IMR-90 (cell line): ENCODE results near the gene TMEM120A. TPM values are rescaled to one million over a fixed set of nuclear protein-coding genes. Genes with fewer than 3 reads are reported as not detected.

Experiments
- ATAC-seq: fragments of 200-7000 bp; cut with Tn5 transposase; 2 replicates; pipeline ENCODE4 v1.9.1; 2020; ENCODE audit warnings: low read depth, mild to moderate bottlenecking, moderate library complexity
- BruUV-seq: library from RNA; stranded (reverse); fragments of 400-500 nt; replicated peaks from 2 replicates; lab custom pipeline; 2021; lab: Mats Ljungman, UMichigan
- CTCF ChIA-PET: fragments of 300-600 bp; formaldehyde crosslinking; extraction: SDS; loops from one replicate; lab custom pipeline; 2021; ENCODE audit warnings: antibody characterized with exemption; lab: Yijun Ruan, JAX
- POLR2A ChIA-PET: fragments of 300-600 bp; sonication (Branson Sonifier 250); formaldehyde crosslinking; loops from one replicate; lab custom pipeline; 2022; ENCODE audit warnings: antibody characterized with exemption; ENCODE audit not compliant: unreplicated experiment; lab: Charles Lee
- DNase-seq: peaks from one replicate; pipeline ENCODE4 v3.0.0; 2013
- H2AFZ ChIP-seq: replicated peaks from 2 replicates; pipeline ENCODE3; 2013; ENCODE audit warnings: low read length, mild to moderate bottlenecking; ENCODE audit not compliant: poor library complexity
- H2AK5ac ChIP-seq: 2 replicates; pipeline ENCODE4 v1.6.1; 2013; ENCODE audit warnings: low read depth, low read length, inconsistent platforms
- H2AK9ac ChIP-seq: replicated peaks from 2 replicates; pipeline ENCODE3; 2013; ENCODE audit warnings: mild to moderate bottlenecking, low read depth, low read length, moderate library complexity; ENCODE audit not compliant: poor library complexity
- H2BK120ac ChIP-seq: 2 replicates; pipeline ENCODE4 v1.6.1; 2013; ENCODE audit warnings: low read depth, low read length, inconsistent platforms
- H2BK15ac ChIP-seq: 3 replicates; pipeline ENCODE4 v1.6.1; 2013; ENCODE audit warnings: low read depth, low read length, inconsistent platforms
- H2BK20ac ChIP-seq: 2 replicates; pipeline ENCODE4 v1.6.1; 2013; ENCODE audit warnings: low read depth, mild to moderate bottlenecking, inconsistent platforms, low read length, moderate library complexity
- H2BK5ac ChIP-seq: 2 replicates; pipeline ENCODE4 v1.6.1; 2013; ENCODE audit warnings: mild to moderate bottlenecking, low read depth, low read length, inconsistent platforms; ENCODE audit not compliant: poor library complexity, severe bottlenecking
- H3K14ac ChIP-seq: replicated peaks from 2 replicates; pipeline ENCODE4 v1.6.1; 2013; ENCODE audit warnings: low read depth, low read length, inconsistent platforms
- H3K18ac ChIP-seq: 2 replicates; pipeline ENCODE4 v1.6.1; 2013; ENCODE audit warnings: low read depth, low read length, control low read depth
- H3K23ac ChIP-seq: 2 replicates; pipeline ENCODE4 v1.6.1; 2013; ENCODE audit warnings: low read depth, low read length, inconsistent platforms
- H3K27ac ChIP-seq: 2 replicates; pipeline ENCODE4 v1.5.1; 2013; ENCODE audit warnings: mild to moderate bottlenecking, control low read depth, low read length; ENCODE audit not compliant: insufficient read depth
- H3K27me3 ChIP-seq: 2 replicates; pipeline ENCODE4 v1.6.1; 2013; ENCODE audit warnings: low read length; ENCODE audit not compliant: control insufficient read depth, insufficient read depth
- H3K36me3 ChIP-seq: 2 replicates; pipeline ENCODE4 v1.6.1; 2013; ENCODE audit warnings: low read length, mixed read lengths; ENCODE audit not compliant: control insufficient read depth, insufficient read depth
- H3K4ac ChIP-seq: 2 replicates; pipeline ENCODE4 v1.6.1; 2013; ENCODE audit warnings: low read depth, low read length, inconsistent platforms
- H3K4me1 ChIP-seq: 2 replicates; pipeline ENCODE4 v1.6.1; 2013; ENCODE audit warnings: low read length, mixed read lengths; ENCODE audit not compliant: control insufficient read depth, insufficient read depth
- H3K4me2 ChIP-seq: 2 replicates; pipeline ENCODE4 v1.6.1; 2013; ENCODE audit warnings: low read depth, mild to moderate bottlenecking, control low read depth, low read length, moderate library complexity
- H3K4me3 ChIP-seq: 2 replicates; pipeline ENCODE4 v1.5.1; 2013; ENCODE audit warnings: low read depth, mild to moderate bottlenecking, control low read depth, low read length, moderate library complexity; ENCODE audit not compliant: insufficient read depth
- H3K56ac ChIP-seq: 2 replicates; pipeline ENCODE4 v1.6.1; 2013; ENCODE audit warnings: low read length, inconsistent platforms; ENCODE audit not compliant: insufficient read depth; ENCODE audit errors: extremely low read depth
- H3K79me1 ChIP-seq, 2 experiments: 2 replicates each; pipeline ENCODE4 v1.6.1; 2013; ENCODE audit warnings: low read length in 2 of 2, inconsistent platforms in 1 of 2, low read depth in 1 of 2
- H3K9ac ChIP-seq: 2 replicates; pipeline ENCODE4 v1.6.1; 2013; ENCODE audit warnings: low read depth, low read length, control low read depth
- H3K9me1 ChIP-seq: 2 replicates; pipeline ENCODE4 v1.6.1; 2013; ENCODE audit warnings: low read length, inconsistent platforms; ENCODE audit not compliant: insufficient read depth
- H3K9me3 ChIP-seq: 2 replicates; pipeline ENCODE4 v1.6.1; 2013; ENCODE audit warnings: low read length; ENCODE audit not compliant: control insufficient read depth, insufficient read depth
- H4K20me1 ChIP-seq: 2 replicates; pipeline ENCODE4 v1.6.1; 2013; ENCODE audit warnings: low read length, inconsistent platforms; ENCODE audit not compliant: insufficient read depth
- H4K5ac ChIP-seq: 2 replicates; pipeline ENCODE4 v1.6.1; 2013; ENCODE audit warnings: mild to moderate bottlenecking, low read depth, low read length, control low read depth
- H4K8ac ChIP-seq, 2 experiments: 2 replicates each; pipeline ENCODE4 v1.6.1; 2013; ENCODE audit warnings: low read depth in 2 of 2, low read length in 2 of 2, control low read depth in 1 of 2, inconsistent platforms in 1 of 2
- H4K91ac ChIP-seq: 2 replicates; pipeline ENCODE4 v1.6.1; 2013; ENCODE audit warnings: low read depth, low read length, inconsistent platforms; ENCODE audit not compliant: insufficient read depth
- BHLHE40 ChIP-seq: fragments of 150-350 bp; IDR thresholded peaks from 2 replicates; pipeline ENCODE4 v1.6.1; 2016; ENCODE audit warnings: mild to moderate bottlenecking, low read depth, low read length
- CEBPB ChIP-seq: IDR thresholded peaks from 2 replicates; pipeline ENCODE4 v1.6.1; 2012; ENCODE audit warnings: low read depth, low read length, improper control_type of control experiment
- CHD1 ChIP-seq: IDR thresholded peaks from 2 replicates; pipeline ENCODE4 v1.6.1; 2012; ENCODE audit warnings: low read depth, low read length, improper control_type of control experiment
- FOS ChIP-seq: fragments of 150-350 bp; IDR thresholded peaks from 2 replicates; pipeline ENCODE4 v1.6.1; 2016; ENCODE audit warnings: low read depth, low read length
- MAFK ChIP-seq: IDR thresholded peaks from 2 replicates; pipeline ENCODE4 v1.6.1; 2012; ENCODE audit warnings: low read depth, low read length, improper control_type of control experiment
- MAZ ChIP-seq: IDR thresholded peaks from 2 replicates; pipeline ENCODE4 v1.6.1; 2012; ENCODE audit warnings: low read depth, mild to moderate bottlenecking, low read length, improper control_type of control experiment, moderate library complexity, borderline replicate concordance
- MXI1 ChIP-seq: IDR thresholded peaks from 2 replicates; pipeline ENCODE4 v1.6.1; 2012; ENCODE audit warnings: low read depth, mild to moderate bottlenecking, low read length, moderate library complexity, borderline replicate concordance
- NFE2L2 ChIP-seq: fragments of 150-350 bp; IDR thresholded peaks from 2 replicates; pipeline ENCODE4 v1.6.1; 2016; ENCODE audit warnings: low read depth, mild to moderate bottlenecking, low read length
- POLR2A ChIP-seq: IDR thresholded peaks from 2 replicates; pipeline ENCODE4 v1.6.1; 2012; ENCODE audit warnings: mild to moderate bottlenecking, low read depth, low read length
- RAD21 ChIP-seq: IDR thresholded peaks from 2 replicates; pipeline ENCODE4 v1.6.1; 2012; ENCODE audit warnings: low read length, improper control_type of control experiment
- RCOR1 ChIP-seq: IDR thresholded peaks from 2 replicates; pipeline ENCODE4 v1.6.1; 2012; ENCODE audit warnings: mild to moderate bottlenecking, low read length, improper control_type of control experiment; ENCODE audit not compliant: insufficient replicate concordance
- RFX5 ChIP-seq: IDR thresholded peaks from 2 replicates; pipeline ENCODE4 v1.8.0; 2012; ENCODE audit warnings: low read depth, mild to moderate bottlenecking, low read length, moderate library complexity
- SMC3 ChIP-seq: fragments of 150-350 bp; IDR thresholded peaks from 2 replicates; pipeline ENCODE4 v1.6.1; 2016; ENCODE audit warnings: low read depth, mild to moderate bottlenecking, antibody characterized with exemption, low read length, moderate library complexity
- WGBS, 2 experiments: methylation state at CpG; one replicate each; pipeline versions ENCODE4 v1.1.5 to v1.1.7; 2013; ENCODE audit warnings: missing lambda C conversion rate in 2 of 2; ENCODE audit not compliant: insufficient read length in 1 of 2; ENCODE audit errors: extremely low coverage in 2 of 2; 5-methylcytosine and 5-hydroxymethylcytosine counted together
- dilution Hi-C: fragments of 300-500 bp; cut with HindIII; formaldehyde crosslinking; loops from one replicate; pipeline ENCODE4 v1.14.3; 2018; ENCODE audit warnings: low sequenced_read_pairs; ENCODE audit not compliant: unreplicated experiment
- in situ Hi-C: fragments of 300-500 bp; cut with MboI; formaldehyde crosslinking; loops from 3 replicates; pipeline ENCODE4 v1.14.3; 2019; ENCODE audit warnings: low sequenced_read_pairs, inconsistent platforms, mixed read lengths
- intact Hi-C: fragments of 100-400 bp; cut with micrococcal nuclease; formaldehyde crosslinking; loops from 2 replicates; pipeline ENCODE4 v1.10.0; 2022
- polyA plus RNA-seq, 3 experiments: library from polyadenylated mRNA; depleted of rRNA; stranded (reverse); fragments of >200 nt; gene quantifications; 2 replicates each; pipeline ENCODE4 v1.2.3, GENCODE V29; 2012; ENCODE audit warnings: low replicate concordance in 1 of 3
- total RNA-seq: library from RNA; depleted of rRNA; stranded (reverse); fragments of >200 nt; gene quantifications from 2 replicates; pipeline ENCODE4 v1.2.3, GENCODE V29; 2012
- TF ChIP-seq, protein P1 (sequence below): fragments of 150-350 bp; IDR thresholded peaks from 2 replicates; pipeline ENCODE4 v1.6.1; 2017; ENCODE audit warnings: mild to moderate bottlenecking, antibody characterized with exemption, low read length, low read depth
- TF ChIP-seq, protein P2 (sequence below): conservative IDR thresholded peaks from 2 replicates; pipeline ENCODE4 v1.5.1; 2012; ENCODE audit warnings: mild to moderate bottlenecking, low read depth, low read length, improper control_type of control experiment
- TF ChIP-seq, protein P3 (sequence below): fragments of 150-350 bp; IDR thresholded peaks from 2 replicates; pipeline ENCODE4 v1.6.1; 2016; ENCODE audit warnings: low read depth, mild to moderate bottlenecking, low read length, moderate library complexity, borderline replicate concordance

Gene TMEM120A
- total and polyA plus RNA-seq, 2 of the 4 experiments (the other 2 are of a cell fraction): 32.1 to 39.3 TPM

DNA sequence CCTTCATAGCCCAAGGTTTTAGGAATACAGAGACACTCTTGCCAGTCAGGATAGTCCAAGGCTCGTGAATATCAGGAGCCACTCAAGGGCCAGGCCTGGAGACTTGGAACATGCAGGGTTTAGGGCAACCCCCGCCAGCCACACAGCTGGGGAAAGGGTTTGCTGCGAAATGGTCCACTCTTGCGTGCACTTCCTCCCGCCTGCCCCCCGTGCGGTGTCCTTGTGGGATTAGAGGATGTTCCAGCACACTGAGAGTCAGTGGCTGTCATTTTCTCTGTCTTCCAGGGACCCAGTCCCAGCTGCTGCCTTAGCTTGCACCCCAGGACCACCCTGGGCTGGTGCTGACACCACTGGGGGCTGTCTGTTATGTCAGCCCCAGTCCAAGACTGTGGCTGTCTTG lies 41.0 kb downstream of the TMEM120A start:
- DNase-seq (no peak), ATAC-seq (no peak)
- Histone ChIP-seq H3K9me3 (no peaks in the 10 kb centered on the region), H3K56ac (no peak overlapping the region; the same call in 1 of the 2 replicates), H3K4ac (no peak overlapping the region), H2BK20ac (no peak overlapping the region), H3K27me3 (no peaks in the 10 kb centered on the region), H4K20me1 (no peaks in the 10 kb centered on the region), H3K4me3 (no peak overlapping the region), H2BK120ac (no peak overlapping the region), H4K8ac (no peak overlapping the region), H3K4me1 (peaks cover 15% of the 10 kb centered on the region), H3K79me1 (peaks cover 0 to 49% of the 10 kb centered on the region in 2 experiments; a peak in 3 of 4 replicates), H3K14ac (no peak overlapping the region), H3K4me2 (no peak overlapping the region), H2BK15ac (no peak overlapping the region), H2AFZ (no peak overlapping the region), H2BK5ac (no peak overlapping the region), H2AK5ac (peak overlapping the region; percentile 57; the same call in 1 of the 2 replicates), H3K9me1 (peaks cover 16% of the 10 kb centered on the region), H4K91ac (no peak overlapping the region), H3K27ac (no peak overlapping the region), H2AK9ac (no peak overlapping the region), H3K36me3 (peaks cover 30% of the 10 kb centered on the region), H3K18ac (no peak overlapping the region), H4K5ac (no peak overlapping the region), H3K23ac (no peak overlapping the region), H3K9ac (no peak overlapping the region)
- intact Hi-C loops (no loop called here), in situ Hi-C loops (no loop called here), dilution Hi-C loops (no loop called here)
- ChIA-PET POLR2A (no interaction called here), CTCF (no interaction called here)
- no CpG with 5 or more reads among the region's 7 CpGs for WGBS, 2 experiments
- no TSS peak for BruUV-seq
- TF ChIP-seq RCOR1 (no peak), NFE2L2 (no peak), RFX5 (no peak), BHLHE40 (no peak), RAD21 (no peak), MXI1 (no peak), SMC3 (no peak), CEBPB (no peak), CHD1 (no peak), MAFK (no peak), FOS (no peak), POLR2A (no peak), MAZ (no peak)
- TF ChIP-seq, protein P1, sequence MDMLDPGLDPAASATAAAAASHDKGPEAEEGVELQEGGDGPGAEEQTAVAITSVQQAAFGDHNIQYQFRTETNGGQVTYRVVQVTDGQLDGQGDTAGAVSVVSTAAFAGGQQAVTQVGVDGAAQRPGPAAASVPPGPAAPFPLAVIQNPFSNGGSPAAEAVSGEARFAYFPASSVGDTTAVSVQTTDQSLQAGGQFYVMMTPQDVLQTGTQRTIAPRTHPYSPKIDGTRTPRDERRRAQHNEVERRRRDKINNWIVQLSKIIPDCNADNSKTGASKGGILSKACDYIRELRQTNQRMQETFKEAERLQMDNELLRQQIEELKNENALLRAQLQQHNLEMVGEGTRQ: no peak
- TF ChIP-seq, protein P2, sequence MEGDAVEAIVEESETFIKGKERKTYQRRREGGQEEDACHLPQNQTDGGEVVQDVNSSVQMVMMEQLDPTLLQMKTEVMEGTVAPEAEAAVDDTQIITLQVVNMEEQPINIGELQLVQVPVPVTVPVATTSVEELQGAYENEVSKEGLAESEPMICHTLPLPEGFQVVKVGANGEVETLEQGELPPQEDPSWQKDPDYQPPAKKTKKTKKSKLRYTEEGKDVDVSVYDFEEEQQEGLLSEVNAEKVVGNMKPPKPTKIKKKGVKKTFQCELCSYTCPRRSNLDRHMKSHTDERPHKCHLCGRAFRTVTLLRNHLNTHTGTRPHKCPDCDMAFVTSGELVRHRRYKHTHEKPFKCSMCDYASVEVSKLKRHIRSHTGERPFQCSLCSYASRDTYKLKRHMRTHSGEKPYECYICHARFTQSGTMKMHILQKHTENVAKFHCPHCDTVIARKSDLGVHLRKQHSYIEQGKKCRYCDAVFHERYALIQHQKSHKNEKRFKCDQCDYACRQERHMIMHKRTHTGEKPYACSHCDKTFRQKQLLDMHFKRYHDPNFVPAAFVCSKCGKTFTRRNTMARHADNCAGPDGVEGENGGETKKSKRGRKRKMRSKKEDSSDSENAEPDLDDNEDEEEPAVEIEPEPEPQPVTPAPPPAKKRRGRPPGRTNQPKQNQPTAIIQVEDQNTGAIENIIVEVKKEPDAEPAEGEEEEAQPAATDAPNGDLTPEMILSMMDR: no peak
- TF ChIP-seq, protein P3, sequence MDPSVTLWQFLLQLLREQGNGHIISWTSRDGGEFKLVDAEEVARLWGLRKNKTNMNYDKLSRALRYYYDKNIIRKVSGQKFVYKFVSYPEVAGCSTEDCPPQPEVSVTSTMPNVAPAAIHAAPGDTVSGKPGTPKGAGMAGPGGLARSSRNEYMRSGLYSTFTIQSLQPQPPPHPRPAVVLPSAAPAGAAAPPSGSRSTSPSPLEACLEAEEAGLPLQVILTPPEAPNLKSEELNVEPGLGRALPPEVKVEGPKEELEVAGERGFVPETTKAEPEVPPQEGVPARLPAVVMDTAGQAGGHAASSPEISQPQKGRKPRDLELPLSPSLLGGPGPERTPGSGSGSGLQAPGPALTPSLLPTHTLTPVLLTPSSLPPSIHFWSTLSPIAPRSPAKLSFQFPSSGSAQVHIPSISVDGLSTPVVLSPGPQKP: no peak
